ENCODE data around the gene ITPA. TPM values are rescaled to one million over a fixed set of nuclear protein-coding genes. Genes with fewer than 3 reads are reported as not detected.

ITPA gene
- total RNA-seq, 4 donors from 2014 or later = 35.7 to 76.7 (median 51.8) TPM

GRCh38 chr20:3233991-3234498, 24.7 kb downstream of the ITPA start:
- no peak overlapping the region for H3K4me3 ChIP-seq
- peaks cover 0 to 7% of the 10 kb centered on the region in 2 donors for H3K27me3 ChIP-seq

GRCh38 chr20:3235666-3236324, 26.5 kb downstream of the ITPA start:
- Histone ChIP-seq H3K4me3 (no peak overlapping the region), H3K27me3 (peaks cover 0 to 14% of the 10 kb centered on the region in 2 donors), H3K9me3 (no peaks in the 10 kb centered on the region), H3K27ac (no peak overlapping the region), H3K4me1 (peaks cover 3 to 24% (median 7%) of the 10 kb centered on the region in 4 donors), H3K36me3 (no peaks in the 10 kb centered on the region)
- DNase-seq = peak in 1 of 3 donors; percentile 41
- TF ChIP-seq POLR2A (IDR thresholded peaks at IDR 0.05) (no peak), CTCF (IDR thresholded peaks at IDR 0.05) (no peak)

More at GRCh38 chr20:3233991-3234498, 24.7 kb downstream of the ITPA start:
- TF ChIP-seq CTCF (IDR thresholded peaks at IDR 0.05) = no peak
- TF ChIP-seq POLR2A (IDR thresholded peaks at IDR 0.05) = no peak
- Histone ChIP-seq H3K9me3 (no peaks in the 10 kb centered on the region), H3K27ac (no peak overlapping the region), H3K4me1 (peaks cover 3 to 13% (median 5%) of the 10 kb centered on the region in 4 donors), H3K36me3 (no peaks in the 10 kb centered on the region)
- DNase-seq = no peak

GRCh38 chr20:3237011-3237957, 28.0 kb downstream of the ITPA start:
- H3K4me1 ChIP-seq = peaks cover 3 to 24% (median 7%) of the 10 kb centered on the region in 4 donors
- no peak for DNase-seq
- H3K4me3 ChIP-seq = peak overlapping the region in 1 of 4 donors; percentile 77
- H3K27me3 ChIP-seq = peaks cover 0 to 14% of the 10 kb centered on the region in 2 donors
- H3K9me3 ChIP-seq = no peaks in the 10 kb centered on the region
- no peak for TF ChIP-seq CTCF (IDR thresholded peaks at IDR 0.05)
- no peaks in the 10 kb centered on the region for H3K36me3 ChIP-seq
- H3K27ac ChIP-seq = no peak overlapping the region

GRCh38 chr20:3237958-3238615, 28.8 kb downstream of the ITPA start:
- no peaks in the 10 kb centered on the region for H3K9me3 ChIP-seq
- DNase-seq = peak in 1 of 3 donors; percentile 52
- peaks cover 0 to 14% of the 10 kb centered on the region in 2 donors for H3K27me3 ChIP-seq
- H3K4me3 ChIP-seq = peak overlapping the region; percentile 64 to 87 (median 80)
- H3K4me1 ChIP-seq = peaks cover 3 to 24% (median 7%) of the 10 kb centered on the region in 4 donors
- H3K36me3 ChIP-seq = no peaks in the 10 kb centered on the region
- TF ChIP-seq CTCF (IDR thresholded peaks at IDR 0.05) (no peak), POLR2A (IDR thresholded peaks at IDR 0.05) (no peak)
- H3K27ac ChIP-seq = no peak overlapping the region

- Histone ChIP-seq H3K9me3 (no peaks in the 10 kb centered on the region), H3K27ac (no peak overlapping the region), H3K36me3 (no peaks in the 10 kb centered on the region), H3K4me1 (peaks cover 3 to 24% (median 7%) of the 10 kb centered on the region in 4 donors), H3K27me3 (peaks cover 0 to 14% of the 10 kb centered on the region in 2 donors), H3K4me3 (peak overlapping the region; percentile 64 to 87 (median 80))
- TF ChIP-seq CTCF (IDR thresholded peaks at IDR 0.05) (no peak), POLR2A (IDR thresholded peaks at IDR 0.05) (no peak)
- DNase-seq = peak; percentile 26 to 57 (median 56)
These were observed 29.3 kb downstream of the ITPA start for GRCh38 chr20:3238616-3239025.
